Measurements from ENCODE around the gene CISTR.

Gene CISTR

GRCh38 chr12:53713516-53713915, 38.3 kb downstream of the CISTR start:
- DNase-seq = no peak

- DNase-seq = no peak
Observed at GRCh38 chr12:53712059-53712643, 39.6 kb downstream of the CISTR start.

- no peak for DNase-seq
Observed at GRCh38 chr12:53710091-53710490, 41.7 kb downstream of the CISTR start.

GRCh38 chr12:53709671-53710070, 42.1 kb downstream of the CISTR start:
- DNase-seq = no peak

- DNase-seq = no peak
Observed at GRCh38 chr12:53706080-53706479, 45.7 kb downstream of the CISTR start.

- no peak for DNase-seq
Observed at GRCh38 chr12:53703756-53704155, 48.0 kb downstream of the CISTR start.

- peak; percentile 71 for DNase-seq
Observed at GRCh38 chr12:53701518-53702264, 50.1 kb downstream of the CISTR start.

- DNase-seq = no peak
Observed at GRCh38 chr12:53700567-53700966, 51.2 kb downstream of the CISTR start.

- DNase-seq = no peak
Observed at GRCh38 chr12:53699678-53700025, 52.1 kb downstream of the CISTR start.

- no peak for DNase-seq
Observed at GRCh38 chr12:53698948-53699677, 52.7 kb downstream of the CISTR start.

- no peak for DNase-seq
Observed at GRCh38 chr12:53696655-53697331, 55.0 kb downstream of the CISTR start.

Data from activated CD4-positive, CD25-positive, alpha-beta regulatory T cell treated with anti-CD3 and anti-CD28 coated beads, Interleukin-2, amount 50 U/mL, for 72 hours (primary cell).